WTC11 (cell line): ENCODE measurements around the gene XPO6.

ENCODE experiments used
- ATF3 ChIP-seq: sonication (generic); formaldehyde crosslinking; conservative IDR thresholded peaks from 2 replicates; pipeline ENCODE4 v1.8.1; 2022; ENCODE audit warnings: mild to moderate bottlenecking, missing genetic modification reagents
- CREB1 ChIP-seq: sonication (generic); formaldehyde crosslinking; IDR thresholded peaks from 2 replicates; pipeline ENCODE4 v1.8.0; 2023; ENCODE audit warnings: mild to moderate bottlenecking, missing genetic modification reagents
- CTCF ChIP-seq: fragments of 200-600 bp; IDR thresholded peaks from 2 replicates; pipeline ENCODE4 v1.8.0; 2022; ENCODE audit warnings: antibody characterized with exemption
- E2F1 ChIP-seq: sonication (generic); formaldehyde crosslinking; IDR thresholded peaks from 2 replicates; pipeline ENCODE4 v1.8.0; 2022; ENCODE audit warnings: mild to moderate bottlenecking, missing genetic modification reagents
- IRF1 ChIP-seq: sonication (generic); formaldehyde crosslinking; IDR thresholded peaks from 2 replicates; pipeline ENCODE4 v1.8.0; 2023; ENCODE audit warnings: missing genetic modification reagents
- IRF2 ChIP-seq: sonication (generic); formaldehyde crosslinking; IDR thresholded peaks from 2 replicates; pipeline ENCODE4 v1.8.0; 2022; ENCODE audit warnings: low read depth, missing genetic modification reagents, borderline replicate concordance
- KAT7 ChIP-seq: sonication (generic); formaldehyde crosslinking; IDR thresholded peaks from 2 replicates; pipeline ENCODE4 v1.8.1; 2023; ENCODE audit warnings: missing genetic modification reagents, mild to moderate bottlenecking, borderline replicate concordance
- NR2C2 ChIP-seq: sonication (generic); formaldehyde crosslinking; IDR thresholded peaks from 2 replicates; pipeline ENCODE4 v1.8.0; 2022; ENCODE audit warnings: mild to moderate bottlenecking, missing genetic modification reagents
- SMAD3 ChIP-seq: sonication (generic); formaldehyde crosslinking; IDR thresholded peaks from 2 replicates; pipeline ENCODE4 v1.8.0; 2022; ENCODE audit warnings: missing genetic modification reagents, mild to moderate bottlenecking, borderline replicate concordance
- TCF7 ChIP-seq: sonication (generic); formaldehyde crosslinking; IDR thresholded peaks from 2 replicates; pipeline ENCODE4 v1.8.0; 2022; ENCODE audit warnings: mild to moderate bottlenecking, low read depth, missing genetic modification reagents, moderate library complexity
- USF2 ChIP-seq: sonication (generic); formaldehyde crosslinking; IDR thresholded peaks from 2 replicates; pipeline ENCODE4 v1.8.1; 2023; ENCODE audit warnings: mild to moderate bottlenecking, missing genetic modification reagents, moderate library complexity
- ZBTB21 ChIP-seq: sonication (generic); formaldehyde crosslinking; IDR thresholded peaks from 2 replicates; pipeline ENCODE4 v1.8.1; 2023; ENCODE audit warnings: mild to moderate bottlenecking, missing genetic modification reagents, borderline replicate concordance
- ZNF232 ChIP-seq: sonication (generic); formaldehyde crosslinking; IDR thresholded peaks from 2 replicates; pipeline ENCODE4 v1.8.0; 2022; ENCODE audit warnings: mild to moderate bottlenecking, missing genetic modification reagents

- no peak for TF ChIP-seq CTCF
- TF ChIP-seq SMAD3 (CRISPR knock-in tag), result no peak
- TF ChIP-seq NR2C2 (CRISPR knock-in tag), result no peak
- no peak for TF ChIP-seq ZNF232
- TF ChIP-seq IRF1 (CRISPR knock-in tag), result no peak
- no peak for TF ChIP-seq ATF3 (CRISPR knock-in tag)
- no peak for TF ChIP-seq KAT7 (CRISPR knock-in tag)
- TF ChIP-seq TCF7 (CRISPR knock-in tag), result no peak
- TF ChIP-seq IRF2, result no peak
- no peak for TF ChIP-seq ZBTB21 (CRISPR knock-in tag)
- no peak for TF ChIP-seq CREB1 (CRISPR knock-in tag)
- TF ChIP-seq USF2, result no peak
- no peak for TF ChIP-seq E2F1 (CRISPR knock-in tag)
Measured at GRCh38 chr16:28098959-28099945, 112.5 kb downstream of the XPO6 start.
